ENCODE results near the gene HAL. TPM values are rescaled to one million over a fixed set of nuclear protein-coding genes. Genes with fewer than 3 reads are reported as not detected.
"Not testable (repeated sequence)": the region's sequence is repeated elsewhere in the genome, so short reads cannot be mapped to it uniquely, and the experiment has no call there.

The HAL gene
- polyA plus RNA-seq, 12 donors: 0.15 to 3.5 (median 0.39) TPM; not detected in 3

- DNase-seq: no peak
These were observed 18.3 kb downstream of the HAL start for GRCh38 chr12:95977764-95978305.

DNA sequence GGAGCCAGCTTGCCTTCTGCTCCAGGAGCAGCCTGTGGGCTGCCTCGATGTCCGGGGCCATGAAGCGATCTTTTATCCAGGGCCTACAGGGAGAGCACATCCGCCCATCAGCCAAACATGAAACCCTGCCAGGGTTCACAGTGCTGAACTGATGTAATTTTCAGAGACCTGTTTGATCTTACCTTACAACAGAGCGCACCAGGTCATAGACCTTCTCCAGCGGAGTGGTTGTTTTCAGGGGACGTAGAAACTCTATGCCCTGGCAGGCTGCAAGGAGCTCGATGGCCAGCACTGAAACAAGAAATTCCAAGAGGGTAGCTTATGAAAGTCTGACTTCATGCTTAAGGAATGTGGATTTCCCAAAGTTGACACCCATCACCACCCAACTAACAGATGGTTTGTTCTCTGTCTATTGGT lies 19.7 kb downstream of the HAL start:
- no peak for DNase-seq

DNA sequence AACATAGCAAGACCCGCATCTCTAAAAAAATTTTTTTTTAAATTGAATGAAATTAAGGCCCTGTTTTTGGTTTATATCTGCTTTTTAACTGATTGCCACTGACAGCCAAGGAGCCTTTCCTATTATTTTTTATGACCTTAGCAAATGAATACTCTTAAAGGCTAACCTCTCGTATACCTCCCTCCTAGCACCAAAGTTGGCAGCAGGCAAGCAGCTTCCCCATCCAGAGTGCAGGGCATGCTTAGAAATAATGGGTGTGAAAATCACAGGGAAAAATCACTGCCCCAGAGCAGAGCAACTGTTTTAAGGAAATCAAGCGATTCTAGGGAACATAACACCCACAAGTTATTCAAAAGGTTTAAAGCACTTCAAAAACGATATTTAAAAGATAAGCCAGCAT lies 20.7 kb downstream of the HAL start:
- DNase-seq: no peak

GRCh38 chr12:95974358-95974757 lies 21.8 kb downstream of the HAL start:
- no peak for DNase-seq

GRCh38 chr12:95972832-95973456 lies 23.2 kb downstream of the HAL start:
- no peak for DNase-seq

DNA sequence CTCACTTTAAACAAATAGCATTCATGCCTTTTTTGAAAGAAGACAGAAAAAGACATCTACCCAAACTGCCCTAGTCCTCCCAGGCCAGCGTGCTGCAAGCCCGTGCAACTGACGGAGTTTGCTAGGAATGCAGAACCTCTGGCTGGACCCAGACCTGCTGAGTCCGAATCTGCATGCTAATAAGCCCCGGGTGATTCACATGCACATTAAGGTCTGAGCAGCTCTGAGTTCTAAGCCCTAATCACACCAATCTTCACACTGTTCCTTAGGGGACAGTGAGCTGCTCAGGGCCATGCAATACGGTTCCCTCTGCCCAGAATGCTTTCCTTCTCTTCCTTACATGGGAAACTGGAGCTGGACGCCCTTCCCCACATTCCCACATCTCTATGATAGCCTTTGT lies 25.2 kb downstream of the HAL start:
- DNase-seq: no peak

DNA sequence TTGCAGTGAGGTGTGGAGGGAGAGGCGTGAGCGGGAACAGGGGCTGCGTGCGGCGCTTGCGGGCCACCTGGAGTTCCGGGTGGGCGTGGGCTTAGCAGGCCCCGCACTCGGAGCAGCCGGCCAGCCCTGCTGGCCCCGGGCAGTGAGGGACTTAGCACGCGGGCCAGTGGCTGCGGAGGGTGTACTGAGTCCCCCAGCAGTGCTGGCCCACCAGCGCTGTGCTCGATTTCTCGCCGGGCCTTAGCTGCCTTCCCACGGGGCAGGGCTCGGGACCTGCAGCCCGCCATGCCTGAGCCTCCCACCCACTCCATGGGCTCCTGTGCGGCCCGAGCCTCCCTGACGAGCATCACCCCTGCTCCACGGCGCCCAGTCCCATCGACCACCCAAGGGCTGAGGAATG lies 27.0 kb downstream of the HAL start:
- DNase-seq: not testable (repeated sequence)

DNA sequence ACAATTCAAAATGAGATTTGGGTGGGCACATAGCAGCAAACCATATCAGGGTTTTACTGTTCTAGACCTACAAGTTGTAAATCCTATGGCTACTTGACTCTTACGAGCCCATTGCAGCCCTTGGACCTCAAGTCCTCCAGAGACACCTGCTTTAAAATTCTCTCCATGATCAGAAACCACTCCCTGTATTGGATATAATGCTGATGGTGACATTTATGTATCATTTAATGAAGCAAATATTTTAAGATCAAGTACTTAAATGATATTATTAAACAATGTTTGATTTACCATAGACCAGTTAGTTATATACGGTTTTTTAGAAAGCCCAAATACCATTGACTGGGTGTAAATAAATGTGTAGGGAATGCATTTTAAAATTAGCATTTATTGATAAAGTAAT lies 28.8 kb downstream of the HAL start:
- DNase-seq: no peak

DNA sequence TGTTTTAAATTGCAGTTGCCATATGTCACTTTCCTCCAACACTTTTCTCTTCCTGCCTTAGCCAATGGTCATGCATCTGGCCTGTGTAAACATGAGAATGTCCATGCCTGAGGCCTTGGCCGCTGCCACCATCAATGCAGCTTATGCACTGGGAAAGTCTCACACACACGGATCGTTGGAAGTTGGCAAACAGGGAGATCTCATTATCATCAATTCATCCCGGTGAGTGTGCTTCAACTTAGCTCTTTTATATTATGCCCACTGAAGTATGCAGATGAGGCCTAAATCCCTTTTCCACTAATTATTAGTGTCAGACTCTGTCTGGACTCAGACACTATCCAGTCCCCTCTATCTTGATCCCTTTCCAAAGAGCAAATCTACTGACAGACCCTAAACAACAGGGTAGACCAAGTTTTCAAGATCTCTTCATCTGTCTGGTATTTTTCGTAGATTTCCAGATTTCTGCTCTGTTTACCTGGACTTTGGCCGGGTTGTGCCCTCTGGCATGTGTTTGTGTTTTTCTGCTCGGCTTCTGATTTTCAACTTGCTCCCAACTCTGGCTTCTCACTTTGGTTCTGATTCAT lies 29.8 kb downstream of the HAL start:
- no peak for DNase-seq

DNA sequence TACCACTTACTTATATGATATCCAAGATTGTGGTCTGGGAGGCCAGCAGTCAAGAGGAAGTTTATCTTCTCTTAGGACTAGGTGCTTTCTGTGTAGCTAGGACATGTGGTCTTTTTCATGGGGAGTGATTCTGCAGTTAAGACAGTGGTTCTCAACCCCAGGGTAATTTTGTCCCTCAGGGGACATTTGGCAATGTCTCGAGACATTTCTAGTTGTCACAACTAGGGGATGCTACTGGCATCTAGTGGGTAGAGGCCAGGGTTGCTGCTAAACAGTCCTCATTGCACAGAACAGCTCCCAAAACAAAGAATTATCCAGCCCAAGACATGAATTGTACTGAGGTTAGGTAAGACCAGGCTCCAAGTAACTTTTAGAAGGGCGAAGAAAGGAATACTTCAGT lies 33.0 kb downstream of the HAL start:
- no peak for DNase-seq

DNA sequence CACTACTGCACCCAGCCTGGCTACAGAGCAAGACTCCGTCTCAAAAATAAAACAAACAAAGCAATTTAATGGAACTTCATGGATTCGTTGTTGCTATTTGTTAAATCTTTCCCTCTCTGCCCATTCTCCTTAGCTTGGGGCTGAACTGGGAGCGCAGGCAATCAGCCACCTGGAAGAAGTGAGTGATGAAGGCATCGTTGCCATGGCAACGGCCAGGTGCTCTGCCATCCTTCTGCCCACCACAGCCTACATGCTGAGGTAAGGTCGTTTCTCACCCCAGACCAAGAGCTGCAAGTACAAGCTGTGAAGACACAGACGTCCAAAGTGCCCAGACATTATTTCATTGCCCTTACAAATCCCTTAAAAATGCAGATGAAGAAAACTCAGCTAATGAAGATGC lies 33.9 kb downstream of the HAL start:
- no peak for DNase-seq

DNA sequence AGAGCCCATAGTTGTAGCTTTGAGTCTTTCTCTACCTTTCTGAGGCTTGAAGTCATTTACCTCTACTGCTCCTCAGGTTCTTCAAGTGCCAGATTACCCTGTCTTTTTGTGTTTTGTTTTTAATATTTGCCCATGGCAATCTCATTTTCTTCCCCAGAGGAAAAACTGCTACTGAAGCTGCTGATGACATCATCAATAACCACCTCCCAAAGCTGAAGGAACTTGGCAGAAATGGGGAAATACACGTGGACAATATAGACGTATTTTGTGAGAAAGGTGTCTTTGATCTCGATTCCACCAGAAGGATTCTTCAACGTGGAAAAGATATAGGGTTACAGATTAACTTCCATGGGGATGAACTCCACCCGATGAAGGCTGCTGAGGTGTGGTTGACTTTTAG lies 35.9 kb downstream of the HAL start:
- no peak for DNase-seq

DNA sequence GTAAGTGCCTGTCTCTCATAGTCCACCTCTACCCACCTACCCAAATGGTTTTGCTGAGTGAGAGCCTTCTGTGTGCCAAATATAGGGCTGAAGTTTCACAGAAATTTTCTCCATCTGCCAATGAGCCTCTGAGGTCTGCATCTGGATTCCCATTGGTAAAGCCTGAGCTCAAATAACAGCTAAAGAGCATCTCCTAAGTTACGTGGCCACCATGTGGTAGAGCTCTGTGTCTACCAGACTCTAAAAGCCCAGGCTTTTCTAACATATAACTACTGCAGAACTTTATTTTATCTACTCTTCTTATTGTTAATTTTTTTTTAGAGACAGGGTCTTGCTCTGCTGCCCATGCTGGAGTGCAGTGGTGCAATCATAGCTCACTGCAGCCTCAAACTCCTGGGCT lies 37.0 kb downstream of the HAL start:
- no peak for DNase-seq

DNA sequence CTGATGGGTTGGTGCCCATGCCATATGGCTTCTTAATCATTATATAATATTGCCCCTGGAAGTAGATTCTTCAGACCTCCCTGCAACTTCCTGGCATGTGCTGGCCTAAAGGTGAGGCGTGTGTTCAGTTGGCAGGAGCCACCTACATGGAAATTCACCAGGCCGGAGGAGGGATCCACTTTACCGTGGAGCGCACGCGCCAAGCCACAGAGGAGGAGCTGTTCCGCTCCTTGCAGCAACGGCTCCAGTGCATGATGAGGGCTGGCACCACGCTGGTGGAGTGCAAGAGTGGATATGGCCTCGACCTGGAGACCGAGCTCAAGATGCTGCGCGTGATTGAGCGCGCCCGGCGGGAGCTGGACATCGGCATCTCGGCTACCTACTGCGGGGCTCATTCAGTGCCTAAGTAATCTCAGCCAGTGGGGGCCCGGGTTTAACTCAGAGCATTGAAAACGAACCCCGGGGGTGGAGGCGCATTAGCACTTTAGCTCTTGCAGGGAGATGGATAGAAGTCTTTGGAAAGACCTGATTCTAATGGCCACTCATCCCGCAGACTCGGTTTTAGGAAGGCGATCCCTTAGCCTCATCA lies 39.5 kb downstream of the HAL start:
- DNase-seq: no peak

DNA sequence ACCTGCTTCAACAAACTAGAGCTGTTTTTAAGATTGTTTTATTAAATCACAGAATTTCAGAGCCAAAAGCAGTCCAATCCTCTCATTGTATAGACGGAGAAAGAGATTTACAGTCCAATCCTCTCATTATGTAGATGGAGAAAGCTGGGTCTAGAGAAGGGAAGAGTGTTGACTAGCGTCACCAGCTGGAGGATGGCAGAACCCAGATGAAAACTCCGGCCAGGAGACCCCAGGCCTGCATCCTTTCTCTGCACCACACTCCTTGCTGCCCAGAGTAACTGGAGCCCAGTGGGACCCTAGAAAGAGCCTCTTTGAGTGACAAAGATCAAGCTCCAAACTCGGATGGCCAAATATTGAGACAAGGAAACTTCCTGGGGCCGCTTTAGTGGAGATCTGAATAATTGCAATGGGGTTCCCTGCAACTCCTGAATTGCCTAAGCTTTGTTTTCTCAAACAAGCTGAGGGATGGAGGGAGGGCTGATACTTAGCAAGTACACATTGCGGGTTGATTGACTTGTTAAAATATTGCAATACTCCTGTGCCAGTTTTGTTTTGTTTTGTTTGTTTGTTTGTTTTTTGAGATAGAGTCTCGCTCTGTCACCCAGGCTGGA lies 40.5 kb downstream of the HAL start:
- no peak for DNase-seq

- no peak for DNase-seq
These were observed 43.1 kb downstream of the HAL start for GRCh38 chr12:95953000-95953399.

- no peak for DNase-seq
These were observed 44.6 kb downstream of the HAL start for GRCh38 chr12:95951515-95951914.

DNA sequence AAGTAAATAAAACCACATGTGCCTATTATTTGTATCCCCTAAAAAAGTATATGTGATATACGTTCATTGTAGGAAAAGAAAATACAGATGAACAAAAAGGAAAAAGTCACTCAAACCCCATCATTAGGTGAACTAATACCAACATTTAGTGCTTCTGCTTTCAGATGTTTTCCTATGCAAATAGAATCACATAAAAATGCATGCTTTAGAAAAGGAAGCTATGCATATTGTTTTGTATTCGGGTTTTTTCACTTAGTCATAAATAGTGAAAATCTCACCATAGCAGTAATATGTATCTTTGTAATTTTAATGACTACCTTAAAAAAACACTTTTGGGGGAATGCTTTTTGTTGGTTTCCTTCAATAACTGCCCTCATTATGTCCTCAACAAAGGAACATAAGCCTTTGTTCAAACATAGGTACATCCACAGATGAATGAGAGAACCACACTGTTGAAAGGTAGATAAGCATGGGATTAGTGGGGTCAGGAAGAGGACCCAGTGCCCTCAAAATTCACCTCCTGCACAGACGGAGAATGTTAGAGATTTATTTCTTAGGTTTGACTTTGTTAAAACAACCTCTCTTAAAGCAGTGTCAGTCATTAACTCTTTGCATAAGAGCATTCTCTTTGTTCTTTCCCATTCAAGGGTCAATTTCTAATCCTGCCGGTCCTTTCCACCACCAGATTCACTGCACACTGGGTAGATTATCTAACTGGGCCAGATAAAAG lies 46.5 kb downstream of the HAL start:
- DNase-seq: no peak

GRCh38 chr12:95944108-95944704 lies 51.9 kb downstream of the HAL start:
- no peak for DNase-seq

DNA sequence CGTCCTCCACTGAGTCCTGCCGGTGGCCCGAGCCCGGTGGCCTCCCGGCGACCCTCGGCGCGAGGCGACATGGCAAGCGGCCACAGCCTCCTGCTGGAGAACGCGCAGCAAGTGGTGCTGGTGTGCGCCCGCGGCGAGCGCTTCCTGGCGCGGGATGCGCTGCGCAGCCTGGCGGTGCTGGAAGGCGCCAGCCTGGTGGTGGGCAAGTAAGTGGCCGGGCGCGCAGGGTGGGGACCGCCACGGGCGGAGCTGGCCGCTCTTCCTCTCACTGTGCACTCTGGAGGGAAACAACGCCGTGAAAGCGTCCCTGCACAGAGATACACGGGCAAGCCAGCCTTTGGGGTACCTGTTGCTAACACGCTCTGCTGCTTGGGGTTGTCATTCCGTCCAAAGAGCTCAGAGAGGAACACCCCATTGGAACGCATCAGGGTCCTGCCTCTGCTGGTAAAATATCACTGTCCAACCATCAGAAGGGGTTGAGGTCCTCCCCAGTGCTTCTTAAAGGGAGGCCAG lies 52.8 kb downstream of the HAL start, which contains the start of gene AMDHD1:
TSS of gene AMDHD1 (plus strand) at position 2 of the 513 bp plus-strand sequence. CDS start at position 70, 68 bp downstream.
- DNase-seq: no peak

- DNase-seq: peak; percentile 59
These were observed 53.4 kb downstream of the HAL start, which contains the start of gene CCDC38 for GRCh38 chr12:95942524-95943329. CCDC38 (minus strand) TSS chr12:95942614; CDS start chr12:95936509, 6,105 bp downstream.

All from muscle of arm (tissue), 12 donors.